LHCN-M2 (cell line): ENCODE results near the gene CBFA2T3. TPM values are rescaled to one million over a fixed set of nuclear protein-coding genes. Genes with fewer than 3 reads are reported as not detected.
"Not testable (repeated sequence)": the region's sequence is repeated elsewhere in the genome, so short reads cannot be mapped to it uniquely, and the experiment has no call there.

ENCODE experiments used
- DNase-seq: peaks from one replicate; pipeline ENCODE4 v3.0.0-alpha.2; 2012; ENCODE audit warnings: low read depth
- total RNA-seq: library from RNA; depleted of rRNA; stranded (reverse); fragments of >200 nt; gene quantifications from 2 replicates; pipeline ENCODE4 v1.2.3, GENCODE V29; 2014

The CBFA2T3 gene
- total RNA-seq, 1 experiment from 2014 or later, result not detected

DNA sequence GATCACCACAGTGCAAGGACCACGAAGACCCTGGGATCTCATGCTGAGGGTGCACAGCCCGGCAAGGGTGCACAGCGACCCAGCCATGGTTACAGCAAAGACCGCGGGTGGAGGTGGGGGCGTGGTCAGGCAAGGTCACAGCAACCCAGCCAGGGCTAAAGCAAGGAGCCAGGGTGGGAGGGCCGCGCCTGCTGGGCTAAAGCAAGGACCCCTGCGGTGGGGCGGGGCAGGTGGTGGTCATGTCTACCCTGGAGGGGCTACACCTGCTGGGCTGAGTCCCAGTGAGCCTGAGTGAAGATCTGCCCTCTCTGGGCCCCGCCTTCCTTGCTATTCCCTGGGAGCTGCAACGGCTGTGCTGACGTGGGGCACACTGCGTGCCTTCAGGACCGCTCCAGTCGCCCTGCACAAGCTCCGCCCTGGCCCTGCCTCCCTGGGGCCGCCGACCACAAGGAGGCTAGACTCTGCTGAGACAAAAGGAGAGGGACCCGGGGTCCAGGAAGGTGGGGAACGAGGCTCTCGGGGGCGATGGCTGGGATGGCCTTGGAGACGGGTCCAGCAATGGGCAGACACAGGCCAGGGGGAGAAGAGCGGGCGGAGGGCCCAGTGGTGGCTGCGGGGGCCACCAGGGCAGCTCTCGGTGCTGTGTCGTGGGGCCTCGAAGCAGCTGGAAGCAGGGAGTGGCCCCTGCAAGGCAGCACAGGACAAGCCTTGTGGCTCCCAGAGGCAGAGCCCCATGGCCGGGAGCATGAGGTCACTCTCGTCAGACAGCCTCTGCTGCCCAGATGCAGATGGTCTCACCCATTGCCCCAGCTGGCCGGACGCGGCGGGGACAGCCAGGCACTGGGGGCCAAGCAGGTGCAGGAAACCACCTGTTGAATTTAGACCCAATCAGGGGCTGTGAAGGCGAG, 52.8 kb downstream of the CBFA2T3 start:
- DNase-seq, result peak; percentile 70

- no peak for DNase-seq
Measured at GRCh38 chr16:88923450-88923849, 53.6 kb downstream of the CBFA2T3 start.

- no peak for DNase-seq
Measured at GRCh38 chr16:88922826-88923410, 54.1 kb downstream of the CBFA2T3 start.

DNA sequence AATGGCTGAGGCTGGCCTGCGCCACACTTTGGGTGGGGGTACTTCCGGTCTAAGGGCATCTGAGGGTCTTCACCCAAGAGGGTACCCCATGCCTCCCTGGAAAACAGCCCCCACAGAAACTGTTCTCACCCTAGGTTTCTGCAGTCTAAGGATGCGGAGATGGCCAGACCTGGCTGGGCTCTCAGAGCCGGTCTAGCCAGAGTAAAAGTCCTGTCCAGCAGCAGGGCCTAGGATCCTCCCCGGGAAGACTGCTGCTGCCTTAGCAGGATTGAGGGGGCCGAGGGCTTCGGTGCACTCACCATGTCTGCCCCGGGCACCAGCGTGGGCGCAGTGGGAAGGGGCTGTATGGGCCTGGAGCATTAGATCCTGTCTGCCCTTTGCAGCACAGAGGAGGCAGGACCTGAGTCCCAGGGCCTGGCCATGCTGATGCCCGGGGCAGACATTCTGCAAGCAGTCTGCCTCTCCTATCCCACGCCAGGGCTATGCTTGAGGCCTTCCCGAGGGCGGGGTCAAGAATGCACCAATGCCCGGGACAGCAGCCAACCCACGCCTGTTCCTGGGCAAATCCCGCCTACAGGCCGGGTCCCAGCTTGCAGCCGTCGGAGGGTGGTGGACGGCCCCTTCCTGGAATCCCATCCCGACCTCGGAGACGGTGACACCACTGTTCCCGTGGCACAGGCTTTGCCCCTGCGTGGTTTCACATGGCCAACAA, 54.7 kb downstream of the CBFA2T3 start:
- no peak for DNase-seq

DNA sequence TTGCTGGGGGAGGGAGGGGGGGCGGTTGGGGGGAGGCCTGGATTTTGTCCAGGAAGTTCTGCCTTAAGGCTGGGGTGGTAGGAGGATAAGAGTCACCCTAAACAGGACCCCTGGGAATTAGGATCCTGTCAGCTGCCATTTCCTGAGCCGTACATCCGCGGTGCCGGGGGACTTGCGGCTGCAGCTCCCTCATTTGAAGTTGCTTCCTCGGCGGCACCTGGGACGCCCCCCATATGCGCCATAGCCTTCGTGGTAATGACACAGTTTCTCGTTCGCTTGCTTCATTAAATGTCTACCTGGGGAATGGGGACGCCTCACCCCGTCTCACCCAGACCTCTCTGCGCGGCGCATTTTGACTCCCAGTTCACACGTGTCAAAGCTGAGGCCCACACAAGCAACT, 55.4 kb downstream of the CBFA2T3 start:
- DNase-seq, result no peak

DNA sequence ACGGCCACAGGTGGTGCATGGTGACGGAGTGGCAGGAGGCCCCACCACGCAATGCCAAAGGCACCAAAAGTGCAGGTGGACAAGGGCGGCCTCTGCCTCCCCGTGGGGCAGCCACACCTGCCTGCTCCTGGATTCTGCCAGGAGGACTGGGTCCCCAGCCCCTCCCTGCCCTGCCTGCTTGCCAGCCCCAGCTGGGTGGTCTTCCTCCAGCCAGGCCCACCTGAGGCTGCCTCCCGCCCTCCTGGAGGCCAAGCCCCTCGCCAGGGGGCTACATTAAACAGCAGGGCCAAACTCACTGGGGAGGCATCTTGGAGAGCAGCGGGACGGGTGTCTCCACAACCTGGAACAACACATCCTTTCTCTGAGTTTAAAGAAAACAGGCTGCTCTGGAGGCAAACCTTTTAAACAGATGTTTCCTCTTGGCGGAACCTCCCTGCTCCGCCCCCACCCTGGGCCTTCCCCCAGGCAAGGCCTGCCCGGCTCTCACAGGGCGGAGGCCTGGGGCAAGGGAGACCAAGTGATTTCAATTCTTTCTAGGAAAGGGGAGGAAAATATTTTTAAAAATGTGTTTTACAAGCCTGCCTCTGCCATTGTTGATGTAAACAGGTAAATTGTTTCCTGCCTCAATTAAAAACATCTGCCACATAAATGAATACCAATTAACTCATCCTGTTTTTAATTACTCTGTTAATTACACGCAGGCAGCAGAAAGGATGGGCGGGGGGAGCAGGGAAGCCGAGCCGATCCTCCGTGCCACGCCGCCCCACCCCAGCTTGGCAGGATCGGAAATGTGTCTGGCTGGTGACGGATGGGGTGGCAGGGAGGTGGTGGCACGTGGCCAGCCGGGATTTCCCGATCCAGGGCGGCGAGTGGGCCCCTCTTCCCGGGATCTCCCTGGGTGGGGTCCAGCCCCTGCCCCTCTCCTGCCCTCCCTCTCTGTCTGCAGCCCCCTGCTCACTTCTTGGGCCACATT, 56.1 kb downstream of the CBFA2T3 start:
- no peak for DNase-seq

GRCh38 chr16:88919936-88920335, 57.1 kb downstream of the CBFA2T3 start:
- DNase-seq, result no peak

- DNase-seq, result not testable (repeated sequence)
Measured at GRCh38 chr16:88918896-88919295, 58.1 kb downstream of the CBFA2T3 start.

DNA sequence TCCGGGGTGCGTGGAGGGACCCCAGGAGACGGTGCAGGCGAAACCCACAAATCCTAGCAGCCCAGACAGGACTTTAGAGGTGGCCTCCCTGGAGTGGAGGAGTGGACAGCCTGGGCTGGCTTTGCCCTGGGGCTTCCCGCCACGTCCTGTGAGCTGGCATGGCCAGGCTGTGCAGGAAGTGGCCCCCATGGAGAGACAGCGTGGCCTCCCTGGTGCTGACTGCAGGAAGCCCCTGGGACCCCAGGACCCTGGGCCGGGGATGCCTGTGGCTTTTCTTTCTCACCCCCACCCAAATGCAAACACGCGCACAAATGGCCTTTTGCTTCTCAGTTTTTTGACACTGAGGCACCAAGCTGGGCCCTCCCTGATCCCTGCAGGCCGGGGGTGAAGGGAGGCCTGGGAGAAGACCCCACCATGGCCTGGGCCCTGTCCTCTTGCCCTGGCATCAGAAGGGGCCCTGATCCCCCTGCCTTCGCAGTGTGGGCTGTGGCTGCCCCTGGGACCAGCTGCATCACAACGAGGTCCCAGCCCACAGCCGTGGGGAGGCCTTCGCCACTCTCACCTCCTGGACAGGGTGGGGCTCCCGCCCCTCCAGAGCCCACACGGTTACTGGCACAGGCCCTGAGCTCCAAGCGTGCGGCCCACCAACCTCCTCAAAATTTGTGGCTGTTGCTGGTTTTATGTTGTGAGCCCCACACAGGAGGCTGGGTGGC, 58.9 kb downstream of the CBFA2T3 start:
- no peak for DNase-seq

DNA sequence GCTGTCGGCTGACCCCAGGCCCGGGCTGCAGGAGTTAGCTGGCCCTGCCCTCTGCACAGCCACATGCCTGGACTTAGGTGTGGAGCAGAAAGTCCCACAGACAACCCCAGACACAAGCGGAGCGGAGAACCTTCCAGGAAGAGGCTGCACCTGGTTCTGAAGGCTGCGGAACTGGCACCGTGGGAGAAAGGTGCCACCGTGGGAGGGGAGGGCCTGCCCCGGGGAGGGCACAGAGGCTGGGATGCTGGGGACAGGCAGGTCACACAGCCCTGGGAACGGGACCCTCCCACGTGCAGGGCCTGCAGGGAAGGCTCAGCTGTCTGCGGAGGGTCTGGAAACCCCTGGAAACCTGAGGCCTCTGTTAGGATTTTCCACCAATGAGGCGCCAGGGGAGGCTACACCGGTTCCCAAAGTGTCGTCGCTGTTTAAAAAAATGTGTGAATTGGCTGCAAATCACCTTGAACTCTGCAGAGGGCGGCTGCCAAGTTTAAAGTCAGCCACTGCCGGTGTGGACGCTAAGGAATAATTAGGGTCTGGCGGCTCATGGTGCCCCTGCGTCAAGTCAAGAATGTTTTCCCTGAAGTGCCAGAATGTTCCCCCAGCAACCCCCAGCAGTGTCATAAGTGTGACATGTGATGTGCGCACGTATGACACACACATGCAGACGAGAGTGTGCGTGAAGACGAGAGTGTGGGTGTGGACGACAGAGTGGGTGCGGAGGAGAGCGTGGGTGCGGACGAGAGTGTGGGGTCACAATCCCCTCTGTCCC, 59.7 kb downstream of the CBFA2T3 start:
- DNase-seq, result no peak

DNA sequence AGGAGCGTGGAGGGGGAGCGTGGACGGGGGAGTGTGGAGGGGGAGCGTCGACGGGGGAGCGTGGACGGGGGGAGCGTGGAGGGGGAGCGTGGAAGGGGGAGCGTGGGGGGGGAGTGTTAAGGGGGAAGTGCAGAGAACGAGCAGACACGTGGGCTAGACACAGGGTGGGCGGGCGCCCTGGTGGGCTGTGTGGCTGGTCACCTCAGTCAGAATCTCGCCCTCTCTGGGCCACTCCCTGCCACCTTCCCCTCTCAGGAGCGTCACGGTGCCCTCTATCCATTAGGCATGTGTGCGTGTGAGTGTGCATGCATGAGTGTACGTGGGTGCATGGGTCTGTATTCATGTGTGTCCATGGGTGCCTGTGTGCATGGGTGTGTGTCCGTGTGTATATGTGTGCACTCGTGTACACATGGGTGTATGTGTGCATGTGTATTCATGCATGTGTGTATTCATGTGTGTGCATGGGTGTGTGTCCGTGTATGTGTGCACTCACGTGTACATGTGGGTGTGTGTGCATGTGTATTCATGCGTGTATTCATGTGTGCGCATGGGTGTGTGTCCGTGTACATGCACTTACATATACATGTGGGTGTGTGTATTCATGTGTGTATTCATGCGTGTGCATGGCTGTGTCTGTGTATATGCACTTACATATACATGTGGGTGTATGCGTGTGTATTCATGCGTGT, 61.2 kb downstream of the CBFA2T3 start:
- no peak for DNase-seq

DNA sequence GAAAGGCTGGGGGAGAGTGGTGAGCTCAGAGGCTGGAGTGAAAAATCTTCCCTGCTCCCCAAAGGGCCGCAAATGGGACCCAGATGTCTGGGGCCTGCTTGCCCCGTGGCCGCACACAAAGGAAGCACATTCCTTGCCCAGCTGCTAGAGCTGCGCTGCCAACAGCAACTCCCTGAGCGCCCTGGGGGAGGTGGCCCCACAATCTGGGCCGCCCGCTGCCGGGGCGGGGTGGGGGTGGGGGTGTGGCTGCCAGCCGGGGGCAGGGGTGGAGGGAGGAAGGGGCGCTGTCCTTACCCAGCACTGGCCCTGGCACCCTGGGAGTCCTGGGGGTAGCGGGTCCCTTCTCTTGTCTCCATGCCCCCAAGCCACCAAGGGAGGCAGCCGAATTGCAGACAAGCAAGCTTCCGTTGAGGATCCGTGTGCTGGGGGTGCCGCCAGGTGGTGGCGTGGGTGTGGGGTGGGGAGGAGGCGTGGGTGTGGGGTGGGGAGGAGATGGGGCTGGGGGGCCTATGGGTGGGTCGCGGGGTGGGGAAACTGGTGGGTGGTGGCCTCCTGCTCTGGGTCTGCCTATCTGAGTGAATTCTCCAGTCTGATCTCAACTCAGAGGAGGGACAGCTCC, 62.1 kb downstream of the CBFA2T3 start:
- peak; percentile 52 for DNase-seq

- no peak for DNase-seq
Measured at GRCh38 chr16:88913870-88914269, 63.1 kb downstream of the CBFA2T3 start.

- no peak for DNase-seq
Measured at GRCh38 chr16:88913001-88913612, 63.9 kb downstream of the CBFA2T3 start.

DNA sequence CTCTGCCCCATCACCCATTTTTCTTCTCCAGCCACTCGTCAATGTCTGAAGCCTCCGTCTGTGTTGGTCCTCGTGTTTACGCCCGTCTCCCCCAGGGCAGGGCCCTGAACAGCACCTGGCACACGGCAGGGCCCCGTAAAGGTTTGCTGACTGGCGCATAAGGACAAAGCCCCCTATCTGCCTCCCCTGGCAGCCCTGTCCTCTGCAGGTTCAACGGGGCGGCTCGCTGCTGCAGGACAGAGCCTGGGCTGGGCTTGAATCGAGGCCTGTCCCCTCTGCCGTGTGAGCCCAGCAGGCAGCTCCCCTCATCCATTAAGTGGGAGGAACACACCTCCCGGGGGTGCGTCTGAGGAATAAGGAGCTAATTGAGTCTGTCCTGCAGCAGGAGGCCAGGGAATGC, 64.5 kb downstream of the CBFA2T3 start:
- DNase-seq, result no peak

GRCh38 chr16:88911946-88912310, 65.1 kb downstream of the CBFA2T3 start:
- no peak for DNase-seq

DNA sequence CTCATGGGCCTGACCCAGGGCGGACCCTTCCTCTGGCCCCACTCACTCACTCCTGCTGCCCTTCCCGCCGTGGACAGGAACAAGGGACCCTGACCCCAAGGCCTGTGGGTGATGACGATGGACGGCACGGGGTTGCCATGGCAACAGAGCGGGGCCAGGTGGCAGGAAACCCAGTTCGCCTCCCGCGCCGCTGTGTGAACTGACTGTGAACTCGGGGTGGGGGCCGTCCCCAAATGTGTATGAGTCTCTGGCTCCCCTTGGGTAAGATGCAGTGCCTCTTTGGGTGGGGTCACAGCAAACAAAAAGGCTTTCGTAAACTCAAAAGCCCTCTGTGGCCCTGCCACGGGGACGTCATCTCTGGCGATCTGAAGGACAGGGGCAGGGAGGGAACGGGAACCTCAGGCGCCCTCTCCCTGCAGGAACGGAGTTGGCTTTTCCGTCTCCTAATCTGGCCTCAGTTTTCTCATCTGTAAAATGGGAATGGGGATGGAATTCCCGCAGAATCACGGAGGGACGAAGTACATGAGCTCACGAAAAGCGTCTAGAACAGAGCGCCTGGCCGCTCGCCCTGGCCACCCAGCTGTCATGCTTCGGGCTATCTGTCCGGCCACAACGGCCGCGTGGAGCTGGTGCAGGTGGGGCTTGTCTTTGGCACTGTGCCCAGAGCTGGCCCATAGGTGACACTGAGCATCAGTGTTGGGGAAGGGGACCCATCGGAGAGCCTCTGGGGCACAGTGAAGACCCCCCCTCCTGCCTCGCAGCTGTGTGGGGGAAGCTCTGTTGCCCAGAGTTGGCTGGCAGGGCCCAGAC, 65.7 kb downstream of the CBFA2T3 start:
- DNase-seq, result no peak
